Adrenal gland (tissue), 5 donors: ENCODE data around the gene FBXO41.

Experiments
- POLR2A ChIP-seq, 2 donors: fragments of 450-650 bp; IDR thresholded peaks; one replicate each; pipeline ENCODE4 v1.6.1; 2017; ENCODE audit warnings: antibody characterized with exemption in 2 of 2, mild to moderate bottlenecking in 2 of 2, moderate library complexity in 1 of 2
- TF ChIP-seq, protein P1 (sequence below), 6 experiments: fragments of 450-650 bp in 4 of 6; fragments of 200-600 bp in 2 of 6; sonication (generic) in 1 of 6; IDR thresholded peaks; 1 replicate in 5 of 6; 2 replicates in 1 of 6; pipeline versions ENCODE4 v1.5.1 to v1.8.0; 2016 to 2021; ENCODE audit warnings: antibody characterized with exemption in 6 of 6, mild to moderate bottlenecking in 2 of 6, moderate library complexity in 1 of 6
- donor health status: DM: no; HTN: no; CAD: no.

DNA sequence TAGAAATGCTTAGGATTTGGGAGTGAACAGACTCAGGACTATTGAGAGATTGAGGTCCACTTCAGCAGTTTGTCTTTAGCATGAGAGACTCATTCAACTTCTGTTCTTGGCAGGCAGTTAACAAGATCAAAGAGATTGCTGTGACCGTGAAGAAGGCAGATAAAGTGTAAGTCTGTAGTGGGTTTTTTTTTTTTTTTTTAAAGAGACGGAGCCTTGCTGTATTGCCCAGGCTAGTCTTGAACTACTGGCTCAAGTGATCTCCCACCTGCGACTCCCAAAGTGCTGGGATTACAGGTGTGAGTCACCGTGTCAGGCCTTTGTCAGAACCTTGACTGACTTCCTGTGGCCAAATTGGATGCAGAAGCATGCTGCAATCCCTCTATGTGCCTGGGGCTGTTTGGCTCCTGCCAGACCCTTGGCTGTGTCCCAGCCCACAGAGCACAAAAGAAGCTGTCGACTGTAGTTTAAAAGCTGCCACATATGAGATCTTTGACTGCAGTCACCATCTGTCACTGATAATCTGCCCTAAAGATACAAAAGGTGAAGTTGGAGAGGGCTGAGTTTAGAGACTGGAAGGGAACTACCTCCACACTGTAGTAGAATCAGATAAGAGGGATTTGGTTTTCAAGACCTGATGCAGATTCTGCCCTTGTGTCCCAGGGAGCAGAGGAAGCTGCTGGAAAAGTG, 40.3 kb downstream of the FBXO41 start:
- TF ChIP-seq, protein P1, sequence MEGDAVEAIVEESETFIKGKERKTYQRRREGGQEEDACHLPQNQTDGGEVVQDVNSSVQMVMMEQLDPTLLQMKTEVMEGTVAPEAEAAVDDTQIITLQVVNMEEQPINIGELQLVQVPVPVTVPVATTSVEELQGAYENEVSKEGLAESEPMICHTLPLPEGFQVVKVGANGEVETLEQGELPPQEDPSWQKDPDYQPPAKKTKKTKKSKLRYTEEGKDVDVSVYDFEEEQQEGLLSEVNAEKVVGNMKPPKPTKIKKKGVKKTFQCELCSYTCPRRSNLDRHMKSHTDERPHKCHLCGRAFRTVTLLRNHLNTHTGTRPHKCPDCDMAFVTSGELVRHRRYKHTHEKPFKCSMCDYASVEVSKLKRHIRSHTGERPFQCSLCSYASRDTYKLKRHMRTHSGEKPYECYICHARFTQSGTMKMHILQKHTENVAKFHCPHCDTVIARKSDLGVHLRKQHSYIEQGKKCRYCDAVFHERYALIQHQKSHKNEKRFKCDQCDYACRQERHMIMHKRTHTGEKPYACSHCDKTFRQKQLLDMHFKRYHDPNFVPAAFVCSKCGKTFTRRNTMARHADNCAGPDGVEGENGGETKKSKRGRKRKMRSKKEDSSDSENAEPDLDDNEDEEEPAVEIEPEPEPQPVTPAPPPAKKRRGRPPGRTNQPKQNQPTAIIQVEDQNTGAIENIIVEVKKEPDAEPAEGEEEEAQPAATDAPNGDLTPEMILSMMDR (IDR thresholded peaks at IDR 0.05) = no peak
- TF ChIP-seq POLR2A (IDR thresholded peaks at IDR 0.05) = no peak
